Activated B cell treated with CpG ODN at 0.5 μM for 24 hours (primary cell): Measurements from ENCODE around the gene PRR18. TPM values are rescaled to one million over a fixed set of nuclear protein-coding genes. Genes with fewer than 3 reads are reported as not detected.

Source experiments
- ATAC-seq: fragments of 200-7000 bp; cut with Tn5 transposase; one replicate; pipeline ENCODE4 v1.10.0; 2021; ENCODE audit warnings: low read depth, mild to moderate bottlenecking, moderate library complexity
- CTCF ChIA-PET: fragments of 350-600 bp; sonication (Branson Sonifier 250); formaldehyde crosslinking; loops from one replicate; lab custom pipeline; 2021; ENCODE audit warnings: antibody characterized with exemption; lab: Charles Lee
- POLR2A ChIA-PET: fragments of 350-600 bp; sonication (Branson Sonifier 250); formaldehyde crosslinking; loops from one replicate; lab custom pipeline; 2021; ENCODE audit warnings: antibody characterized with exemption; lab: Charles Lee
- DNase-seq: peaks from one replicate; pipeline ENCODE4 v3.0.0; 2022
- H3K27ac Mint-ChIP-seq: one replicate; pipeline ENCODE4 v1.8.0; 2020; ENCODE audit warnings: mixed read lengths
- H3K27me3 Mint-ChIP-seq: one replicate; pipeline ENCODE4 v1.8.0; 2021; ENCODE audit warnings: mixed read lengths
- H3K36me3 Mint-ChIP-seq: one replicate; pipeline ENCODE4 v1.8.0; 2021; ENCODE audit warnings: low read depth, mixed read lengths
- H3K4me1 Mint-ChIP-seq: one replicate; pipeline ENCODE4 v1.8.0; 2021; ENCODE audit warnings: mixed read lengths
- H3K4me3 Mint-ChIP-seq: one replicate; pipeline ENCODE4 v1.8.0; 2020; ENCODE audit warnings: mild to moderate bottlenecking, mixed read lengths
- H3K9me3 Mint-ChIP-seq: one replicate; pipeline ENCODE4 v1.8.0; 2020; ENCODE audit warnings: mixed read lengths
- intact Hi-C: fragments of 100-400 bp; cut with micrococcal nuclease; formaldehyde crosslinking; loops from one replicate; pipeline ENCODE4 v1.15.1; 2024
- total RNA-seq: library from RNA; stranded (reverse); gene quantifications from 2 replicates; pipeline ENCODE4 v1.2.3, GENCODE V29; 2022
- TF ChIP-seq, protein P1 (sequence below): fragments of 200-600 bp; IDR thresholded peaks from one replicate; pipeline ENCODE4 v1.8.0; 2022; ENCODE audit warnings: antibody characterized with exemption, mild to moderate bottlenecking

PRR18 gene
- total RNA-seq, 1 donor from 2014 or later: not detected

DNA sequence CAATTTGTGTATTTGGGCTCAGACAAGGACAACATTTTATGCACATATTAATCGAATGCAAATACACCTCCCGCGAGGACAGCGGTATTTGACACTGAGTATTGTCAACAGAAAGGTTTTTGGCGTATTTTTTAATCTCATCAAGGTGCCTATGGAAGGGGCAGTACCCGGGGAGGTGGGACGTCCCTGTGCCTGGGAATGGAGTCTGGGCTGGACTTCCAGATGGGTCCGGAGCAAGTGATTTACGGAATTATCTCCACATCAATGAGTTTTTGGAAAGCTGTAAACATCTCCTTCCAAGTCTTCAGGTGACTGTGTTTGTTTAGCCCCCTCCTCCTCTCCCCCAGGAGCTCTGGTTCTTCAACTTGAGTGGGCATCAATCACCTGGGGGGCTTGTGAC lies 39.8 kb downstream of the PRR18 start:
- Mint-ChIP-seq H3K4me1 (no peaks in the 10 kb centered on the region), H3K27ac (no peak overlapping the region), H3K4me3 (no peak overlapping the region), H3K27me3 (peaks cover 3% of the 10 kb centered on the region), H3K36me3 (no peaks in the 10 kb centered on the region), H3K9me3 (no peaks in the 10 kb centered on the region)
- TF ChIP-seq, protein P1, sequence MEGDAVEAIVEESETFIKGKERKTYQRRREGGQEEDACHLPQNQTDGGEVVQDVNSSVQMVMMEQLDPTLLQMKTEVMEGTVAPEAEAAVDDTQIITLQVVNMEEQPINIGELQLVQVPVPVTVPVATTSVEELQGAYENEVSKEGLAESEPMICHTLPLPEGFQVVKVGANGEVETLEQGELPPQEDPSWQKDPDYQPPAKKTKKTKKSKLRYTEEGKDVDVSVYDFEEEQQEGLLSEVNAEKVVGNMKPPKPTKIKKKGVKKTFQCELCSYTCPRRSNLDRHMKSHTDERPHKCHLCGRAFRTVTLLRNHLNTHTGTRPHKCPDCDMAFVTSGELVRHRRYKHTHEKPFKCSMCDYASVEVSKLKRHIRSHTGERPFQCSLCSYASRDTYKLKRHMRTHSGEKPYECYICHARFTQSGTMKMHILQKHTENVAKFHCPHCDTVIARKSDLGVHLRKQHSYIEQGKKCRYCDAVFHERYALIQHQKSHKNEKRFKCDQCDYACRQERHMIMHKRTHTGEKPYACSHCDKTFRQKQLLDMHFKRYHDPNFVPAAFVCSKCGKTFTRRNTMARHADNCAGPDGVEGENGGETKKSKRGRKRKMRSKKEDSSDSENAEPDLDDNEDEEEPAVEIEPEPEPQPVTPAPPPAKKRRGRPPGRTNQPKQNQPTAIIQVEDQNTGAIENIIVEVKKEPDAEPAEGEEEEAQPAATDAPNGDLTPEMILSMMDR: no peak
- intact Hi-C loops: no loop called here
- no peak for ATAC-seq
- ChIA-PET CTCF (no interaction called here), POLR2A (no interaction called here)
- no peak for DNase-seq

DNA sequence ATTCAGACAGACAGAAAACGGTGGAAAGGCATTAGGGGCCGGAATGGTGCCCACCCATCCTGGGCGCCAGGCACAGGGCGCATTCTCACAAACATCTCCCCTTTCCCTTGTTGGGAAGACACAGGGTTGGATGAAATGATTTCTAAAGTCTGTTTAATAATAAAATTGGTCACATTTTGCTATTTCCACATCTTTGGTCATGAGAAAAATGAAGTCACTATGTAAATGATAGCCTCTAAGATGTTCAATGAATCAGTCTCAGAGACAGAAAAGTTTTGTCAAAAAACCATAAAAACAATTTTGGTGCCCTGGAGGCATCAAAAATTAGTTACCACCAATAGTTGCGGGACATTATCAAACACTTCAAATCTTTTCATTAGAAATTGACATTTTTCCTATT lies 40.7 kb downstream of the PRR18 start:
- Mint-ChIP-seq H3K9me3 (no peaks in the 10 kb centered on the region), H3K36me3 (no peaks in the 10 kb centered on the region), H3K4me1 (no peaks in the 10 kb centered on the region), H3K27ac (no peak overlapping the region), H3K4me3 (no peak overlapping the region), H3K27me3 (peaks cover 3% of the 10 kb centered on the region)
- TF ChIP-seq, protein P1: no peak
- ATAC-seq: no peak
- POLR2A ChIA-PET: no interaction called here
- CTCF ChIA-PET: no interaction called here
- intact Hi-C loops: no loop called here
- DNase-seq: no peak

DNA sequence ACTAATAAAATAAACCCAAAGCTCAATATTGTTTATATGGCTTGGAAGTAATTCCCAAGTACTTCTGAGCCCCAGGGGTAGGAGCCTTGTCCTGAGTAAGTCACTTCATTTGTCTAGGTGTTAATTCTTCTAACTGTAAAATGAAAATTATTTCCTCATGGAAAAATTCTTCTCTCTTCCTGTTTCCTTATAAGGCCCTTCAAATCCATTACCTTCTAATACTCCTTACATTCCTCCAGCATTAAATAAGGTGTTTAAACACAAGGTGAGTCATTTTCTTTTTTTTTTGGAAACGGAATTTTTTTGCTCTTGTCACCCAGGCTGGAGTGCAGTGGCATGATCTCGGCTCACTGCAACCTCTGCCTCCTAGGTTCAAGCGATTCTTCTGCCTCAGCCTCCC lies 41.9 kb downstream of the PRR18 start:
- POLR2A ChIA-PET: no interaction called here
- Mint-ChIP-seq H3K4me1 (no peaks in the 10 kb centered on the region), H3K27me3 (peaks cover 2% of the 10 kb centered on the region), H3K27ac (no peak overlapping the region), H3K36me3 (no peaks in the 10 kb centered on the region), H3K9me3 (no peaks in the 10 kb centered on the region), H3K4me3 (no peak overlapping the region)
- intact Hi-C loops: no loop called here
- no peak for ATAC-seq
- DNase-seq: no peak
- TF ChIP-seq, protein P1: no peak
- CTCF ChIA-PET: no interaction called here

DNA sequence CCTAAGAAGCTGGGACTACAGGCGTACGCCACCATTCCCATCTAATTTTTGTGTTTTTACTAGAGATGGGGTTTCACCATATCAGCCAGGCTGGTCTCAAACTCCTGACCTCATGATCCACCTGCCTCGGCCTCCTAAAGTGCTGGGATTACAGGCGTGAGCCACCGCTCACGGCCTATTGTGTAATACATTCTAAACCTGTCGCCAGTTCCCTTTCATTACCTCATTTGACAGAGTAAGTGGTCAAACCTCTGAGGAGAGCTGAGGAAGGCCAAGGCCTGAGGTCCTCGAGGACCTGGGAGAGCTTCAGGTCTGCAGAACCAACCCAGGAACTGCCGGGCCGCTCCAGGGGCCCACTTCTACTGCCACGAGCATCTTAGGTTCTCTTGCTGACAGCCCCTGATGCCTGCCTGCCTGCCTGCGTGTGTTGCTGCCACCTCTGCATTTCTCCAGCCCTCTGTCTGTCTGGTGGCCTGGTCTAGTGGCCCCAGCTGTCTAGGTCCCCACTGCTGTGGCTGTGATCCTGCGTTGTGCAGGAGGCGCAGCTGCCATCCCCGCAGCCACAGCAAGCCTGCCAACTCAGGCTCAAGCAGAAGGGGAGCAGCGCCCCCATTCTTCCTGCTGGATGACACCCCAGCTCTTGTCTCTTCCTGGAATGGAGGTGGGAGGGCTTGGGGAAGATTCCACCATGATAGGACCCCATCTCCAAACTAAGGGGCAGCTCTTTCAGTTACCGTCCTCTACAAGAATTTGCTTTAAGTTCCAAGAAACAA lies 45.3 kb downstream of the PRR18 start:
- H3K9me3 Mint-ChIP-seq: no peaks in the 10 kb centered on the region
- no peaks in the 10 kb centered on the region for H3K36me3 Mint-ChIP-seq
- no peak overlapping the region for H3K27ac Mint-ChIP-seq
- H3K4me3 Mint-ChIP-seq: no peak overlapping the region
- TF ChIP-seq, protein P1: no peak
- DNase-seq (no peak), ATAC-seq (no peak)
- H3K27me3 Mint-ChIP-seq: peaks cover 3% of the 10 kb centered on the region
- intact Hi-C loops: no loop called here
- peaks cover 16% of the 10 kb centered on the region for H3K4me1 Mint-ChIP-seq
- ChIA-PET CTCF (no interaction called here), POLR2A (no interaction called here)

DNA sequence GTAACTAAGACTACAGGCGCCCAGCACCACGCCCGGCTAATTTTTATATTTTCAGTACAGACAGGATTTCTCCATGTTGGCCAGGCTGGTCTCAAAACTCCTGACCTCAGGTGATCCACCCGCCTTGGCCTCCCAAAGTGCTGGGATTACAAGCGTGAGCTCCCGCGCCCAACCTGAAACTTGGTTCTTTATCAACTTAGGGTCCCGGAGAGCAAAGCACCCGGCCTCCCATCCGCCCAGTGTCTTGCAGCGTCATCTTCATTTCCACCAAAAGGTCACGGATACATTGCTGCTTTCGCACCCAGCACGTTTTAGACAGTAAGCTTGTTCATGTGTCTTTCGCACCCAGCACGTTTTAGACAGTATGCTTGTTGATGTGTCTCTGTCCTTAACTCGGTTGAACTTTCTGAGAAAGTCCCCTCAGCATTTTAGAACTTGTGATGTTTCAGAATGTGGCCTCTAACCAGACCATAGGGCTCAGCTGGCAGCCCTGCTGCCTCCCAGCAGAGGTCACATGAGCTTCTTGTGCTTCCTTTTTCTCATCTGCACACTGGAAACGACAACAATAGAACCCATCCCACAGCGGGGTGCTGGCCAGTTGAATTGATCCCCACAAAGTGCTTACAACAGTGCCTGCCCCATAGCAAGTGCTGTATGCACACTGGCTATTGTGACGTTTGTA lies 48.8 kb downstream of the PRR18 start:
- peaks cover 7% of the 10 kb centered on the region for H3K27me3 Mint-ChIP-seq
- TF ChIP-seq, protein P1: no peak
- H3K27ac Mint-ChIP-seq: no peak overlapping the region
- ChIA-PET POLR2A (no interaction called here), CTCF (interaction anchor here (2.0 kb wide), 1 partner anchor 16 kb away, joined by 5 read pairs; no protein-coding TSS in a partner anchor)
- ATAC-seq: no peak
- DNase-seq: no peak
- H3K4me3 Mint-ChIP-seq: peak overlapping the region; percentile 50
- intact Hi-C loops: loop anchor here (10.0 kb wide), 1 partner anchor 95 kb away; the partner anchor contains the start of gene TBXT
- H3K36me3 Mint-ChIP-seq: no peaks in the 10 kb centered on the region
- peaks cover 17% of the 10 kb centered on the region for H3K4me1 Mint-ChIP-seq
- peaks cover 3% of the 10 kb centered on the region for H3K9me3 Mint-ChIP-seq
